Amygdala (tissue), 56 donors: Measurements from ENCODE around the gene STAP2.

ENCODE experiments used
- DNase-seq, 56 donors: peaks; one replicate each; lab custom pipeline; 2025; lab: John Stamatoyannopoulos, UW

STAP2 gene

GRCh38 chr19:4371247-4372164, 32.9 kb upstream of the STAP2 start:
- DNase-seq: no peak

GRCh38 chr19:4370418-4371041, 31.9 kb upstream of the STAP2 start:
- DNase-seq: no peak

- DNase-seq: peak in 40 of 56 donors; percentile 10 to 74 (median 41)
Observed at GRCh38 chr19:4369888-4370260, 31.2 kb upstream of the STAP2 start.

- peak in 4 of 56 donors; percentile 11 to 39 (median 22) for DNase-seq
Observed at GRCh38 chr19:4369109-4369887, 30.7 kb upstream of the STAP2 start.

GRCh38 chr19:4368128-4368820, 29.6 kb upstream of the STAP2 start:
- peak in 1 of 56 donors; percentile 45 for DNase-seq

GRCh38 chr19:4367781-4368127, 29.1 kb upstream of the STAP2 start:
- no peak for DNase-seq

- no peak for DNase-seq
Observed at GRCh38 chr19:4367336-4367723, 28.7 kb upstream of the STAP2 start.

GRCh38 chr19:4366666-4367335, 28.2 kb upstream of the STAP2 start:
- no peak for DNase-seq

- no peak for DNase-seq
Observed at GRCh38 chr19:4365791-4366665, 27.4 kb upstream of the STAP2 start.

GRCh38 chr19:4365341-4365740, 26.7 kb upstream of the STAP2 start:
- no peak for DNase-seq

- no peak for DNase-seq
Observed at GRCh38 chr19:4363571-4364304, 25.1 kb upstream of the STAP2 start.

- no peak for DNase-seq
Observed at GRCh38 chr19:4362831-4363545, 24.4 kb upstream of the STAP2 start.

GRCh38 chr19:4362101-4362828, 23.6 kb upstream of the STAP2 start:
- DNase-seq: no peak

- no peak for DNase-seq
Observed at GRCh38 chr19:4361152-4362046, 22.8 kb upstream of the STAP2 start.

- no peak for DNase-seq
Observed at GRCh38 chr19:4360641-4361151, 22.1 kb upstream of the STAP2 start.

- no peak for DNase-seq
Observed at GRCh38 chr19:4360081-4360569, 21.5 kb upstream of the STAP2 start.
